NCI-H1930 (cell line): ENCODE data around the gene PAGR1.
"Not testable (repeated sequence)": the region's sequence is repeated elsewhere in the genome, so short reads cannot be mapped to it uniquely, and the experiment has no call there.

ENCODE experiments used
- DNase-seq, 2 experiments: peaks; one replicate each; lab custom pipeline; 2025; lab: John Stamatoyannopoulos, UW

Gene PAGR1

GRCh38 chr16:29791845-29792807 is 23.8 kb upstream of the PAGR1 start:
- no peak for DNase-seq

- DNase-seq: not testable (repeated sequence)
Measured at GRCh38 chr16:29793153-29793552, 22.8 kb upstream of the PAGR1 start.

DNA sequence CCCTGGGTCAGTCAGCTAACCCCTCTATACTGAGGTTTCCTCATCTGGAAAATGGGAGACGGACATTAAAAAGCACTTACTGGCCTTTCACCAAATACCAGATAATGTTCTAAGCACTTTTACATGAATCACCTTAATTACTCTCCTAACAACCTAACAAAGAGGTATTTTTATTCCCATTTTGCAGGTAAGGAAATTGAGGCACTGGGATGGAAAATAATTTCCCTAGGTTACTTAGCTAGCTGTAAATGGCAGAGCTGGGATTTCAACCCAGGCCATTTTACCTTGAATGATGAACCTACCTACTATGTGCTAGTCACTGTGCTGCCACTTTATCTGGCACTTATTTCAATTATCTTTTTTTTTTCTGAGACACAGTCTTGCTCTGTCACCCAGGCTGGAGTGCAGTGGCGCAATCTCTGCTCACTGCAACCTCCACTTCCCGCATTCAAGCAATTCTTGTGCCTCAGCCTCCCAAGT is 21.7 kb upstream of the PAGR1 start:
- no peak for DNase-seq

- DNase-seq: no peak
Measured at GRCh38 chr16:29802416-29802935, 13.5 kb upstream of the PAGR1 start.

GRCh38 chr16:29804020-29804419 is 11.9 kb upstream of the PAGR1 start:
- no peak for DNase-seq

DNA sequence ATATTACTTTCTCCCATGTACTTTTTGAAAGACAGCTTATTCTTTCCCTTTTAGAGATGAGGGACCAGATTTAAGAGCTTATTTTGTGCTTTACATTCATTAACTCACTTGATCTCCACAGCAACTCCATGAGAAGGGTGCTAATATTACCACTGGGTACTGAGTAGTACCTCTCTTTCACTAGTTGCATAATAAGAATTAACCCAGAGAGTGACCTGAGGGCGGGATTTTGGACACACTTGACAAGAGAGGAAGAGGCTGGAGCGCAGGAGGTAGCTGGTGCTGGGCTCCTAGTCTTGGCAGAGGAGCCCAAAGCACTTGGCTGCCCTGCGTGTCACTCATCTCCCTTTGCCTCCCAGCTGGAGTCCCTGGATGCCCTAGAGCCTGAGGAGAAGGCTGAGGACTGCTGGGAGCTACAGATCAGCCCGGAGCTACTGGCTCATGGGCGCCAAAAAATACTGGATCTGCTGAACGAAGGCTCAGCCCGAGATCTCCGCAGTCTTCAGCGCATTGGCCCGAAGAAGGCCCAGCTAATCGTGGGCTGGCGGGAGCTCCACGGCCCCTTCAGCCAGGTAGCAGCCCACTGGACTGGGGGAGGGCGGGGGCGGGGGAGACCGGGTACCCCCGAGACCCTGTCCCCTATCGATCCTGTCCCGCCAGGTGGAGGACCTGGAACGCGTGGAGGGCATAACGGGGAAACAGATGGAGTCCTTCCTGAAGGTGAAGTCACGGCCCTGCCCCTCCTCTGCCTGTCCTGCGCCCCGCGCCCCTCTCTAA is 11.3 kb upstream of the PAGR1 start:
- peak in 1 of 2 experiments; percentile 21 for DNase-seq

GRCh38 chr16:29805232-29806098 is 10.5 kb upstream of the PAGR1 start:
- DNase-seq: peak; percentile 100

GRCh38 chr16:29806099-29806579 is 9.8 kb upstream of the PAGR1 start, which contains the start of gene MAZ:
TSS of gene MAZ (plus strand) at chr16:29806529. CDS start at chr16:29806702, 173 bp downstream.
- DNase-seq: peak; percentile 86 to 96

- DNase-seq: peak; percentile 76 to 81
Measured at GRCh38 chr16:29806641-29807425, 9.1 kb upstream of the PAGR1 start.

DNA sequence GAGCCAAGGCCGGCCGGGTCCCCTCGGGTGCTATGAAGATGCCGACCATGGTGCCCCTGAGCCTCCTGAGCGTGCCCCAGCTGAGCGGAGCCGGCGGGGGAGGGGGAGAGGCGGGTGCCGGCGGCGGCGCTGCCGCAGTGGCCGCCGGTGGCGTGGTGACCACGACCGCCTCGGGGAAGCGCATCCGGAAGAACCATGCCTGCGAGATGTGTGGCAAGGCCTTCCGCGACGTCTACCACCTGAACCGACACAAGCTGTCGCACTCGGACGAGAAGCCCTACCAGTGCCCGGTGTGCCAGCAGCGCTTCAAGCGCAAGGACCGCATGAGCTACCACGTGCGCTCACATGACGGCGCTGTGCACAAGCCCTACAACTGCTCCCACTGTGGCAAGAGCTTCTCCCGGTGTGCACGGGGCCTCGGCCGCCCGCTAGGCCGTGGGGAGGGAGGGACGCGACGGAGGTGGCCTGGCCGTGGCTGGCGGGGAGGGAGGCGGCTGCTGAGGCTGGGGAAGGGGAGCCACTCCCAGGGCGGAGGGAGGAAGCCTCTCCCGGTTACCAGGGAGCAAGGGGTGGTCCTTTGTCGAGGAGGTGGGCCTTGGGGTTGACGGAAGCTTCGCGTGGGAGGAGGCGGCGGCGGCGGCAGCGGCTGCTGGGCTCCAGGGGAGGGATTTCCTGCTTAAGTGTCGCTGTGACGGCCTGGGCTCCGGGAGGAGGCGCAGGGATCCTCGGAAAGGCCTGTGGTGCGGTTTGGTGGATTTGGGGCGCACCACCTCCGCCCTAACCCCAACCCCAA is 8.3 kb upstream of the PAGR1 start:
- peak; percentile 72 to 82 for DNase-seq

DNA sequence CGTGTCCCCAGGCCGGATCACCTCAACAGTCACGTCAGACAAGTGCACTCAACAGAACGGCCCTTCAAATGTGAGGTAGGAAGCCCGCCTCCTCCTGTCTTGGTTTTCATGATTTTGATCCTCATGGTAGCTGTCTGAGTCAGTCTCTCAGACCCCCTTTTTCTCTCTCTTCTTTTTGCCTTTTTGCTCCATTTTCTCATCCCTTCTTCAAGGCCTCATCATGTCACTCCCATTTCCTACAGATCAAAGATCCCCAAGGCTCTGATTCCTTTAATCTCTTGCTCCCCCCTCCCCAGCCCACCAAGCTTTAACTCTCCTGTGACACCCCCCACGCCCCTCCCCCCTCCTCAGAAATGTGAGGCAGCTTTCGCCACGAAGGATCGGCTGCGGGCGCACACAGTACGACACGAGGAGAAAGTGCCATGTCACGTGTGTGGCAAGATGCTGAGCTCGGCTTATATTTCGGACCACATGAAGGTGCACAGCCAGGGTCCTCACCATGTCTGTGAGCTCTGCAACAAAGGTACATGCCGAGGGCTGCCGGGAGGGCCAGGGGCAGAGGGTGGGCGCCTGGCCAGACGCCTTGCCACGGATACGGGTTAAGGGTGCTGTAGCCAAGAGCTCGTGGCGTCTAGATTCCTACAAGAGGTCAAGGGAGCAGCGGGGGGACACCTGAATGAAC is 7.6 kb upstream of the PAGR1 start:
- no peak for DNase-seq

DNA sequence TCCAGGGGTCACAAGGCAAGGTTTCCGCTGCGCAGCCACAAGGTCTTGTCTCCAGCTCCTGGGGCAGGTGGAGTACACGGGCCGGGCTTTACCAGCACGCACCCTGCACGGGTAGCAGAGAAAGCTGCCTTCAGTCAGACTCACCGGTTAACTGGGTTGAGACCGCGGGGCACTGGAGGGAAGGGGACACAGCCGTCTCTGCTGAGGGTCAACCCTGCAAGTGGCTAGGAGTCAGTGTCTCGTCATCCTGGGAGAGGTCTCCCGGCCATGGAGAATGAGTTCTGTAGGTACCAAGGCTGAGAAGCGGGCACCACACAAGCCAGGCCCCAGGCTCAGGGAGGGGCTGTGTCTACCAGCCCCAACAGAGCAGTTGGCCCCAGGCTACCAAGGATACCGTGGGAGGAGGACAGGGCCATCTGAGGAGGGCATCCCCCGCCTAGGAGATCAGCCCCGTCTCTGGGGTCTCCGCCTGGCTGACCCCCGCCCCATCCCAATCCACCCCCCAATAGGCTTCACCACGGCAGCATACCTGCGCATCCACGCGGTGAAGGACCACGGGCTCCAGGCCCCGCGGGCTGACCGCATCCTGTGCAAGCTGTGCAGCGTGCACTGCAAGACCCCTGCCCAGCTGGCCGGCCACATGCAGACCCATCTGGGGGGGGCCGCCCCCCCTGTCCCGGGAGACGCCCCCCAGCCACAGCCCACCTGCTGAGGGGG is 6.8 kb upstream of the PAGR1 start:
- DNase-seq: no peak

GRCh38 chr16:29809850-29810698 is 5.9 kb upstream of the PAGR1 start:
- no peak for DNase-seq

DNA sequence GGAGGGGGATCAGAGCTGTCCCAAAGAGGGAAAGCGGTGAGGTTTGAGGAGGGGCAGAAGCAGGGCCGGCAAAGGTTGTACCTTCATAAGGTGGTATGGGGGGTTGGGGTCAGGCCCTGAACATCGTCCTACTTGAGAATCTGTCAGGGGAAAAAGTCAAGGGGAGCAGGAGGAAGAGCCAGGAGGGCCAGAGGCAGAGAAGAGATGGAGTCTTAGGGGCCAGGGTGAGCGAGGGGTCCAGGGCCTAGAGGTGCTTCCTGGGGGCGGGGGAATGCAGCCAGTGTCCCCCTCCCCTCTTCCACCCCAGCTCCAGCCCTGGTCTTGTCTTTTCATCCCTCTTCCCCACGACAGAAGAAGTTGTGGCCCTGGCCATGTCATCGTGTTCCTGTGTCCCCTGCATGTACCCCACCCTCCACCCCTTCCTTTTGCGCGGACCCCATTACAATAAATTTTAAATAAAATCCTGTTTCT is 5.2 kb upstream of the PAGR1 start:
- DNase-seq: no peak

- peak; percentile 90 to 91 for DNase-seq
Measured at GRCh38 chr16:29811170-29811895, 4.6 kb upstream of the PAGR1 start.

- peak; percentile 80 to 83 for DNase-seq
Measured at GRCh38 chr16:29811896-29812665, 3.9 kb upstream of the PAGR1 start, which contains the start of gene PRRT2. TSS of gene PRRT2 (plus strand) at chr16:29812193. CDS start at chr16:29813055, 862 bp downstream.
